B cell (primary cell): ENCODE measurements around the gene NAGLU.

ENCODE experiments used
- CTCF ChIP-seq: fragments of 200-600 bp; IDR thresholded peaks from one replicate; pipeline ENCODE4 v1.8.0; 2022; ENCODE audit warnings: antibody characterized with exemption, mild to moderate bottlenecking
- EZH2 ChIP-seq: IDR thresholded peaks from 2 replicates; pipeline ENCODE4 v1.6.1; 2012; ENCODE audit warnings: borderline replicate concordance, low read depth, mild to moderate bottlenecking, moderate library complexity, low read length; ENCODE audit not compliant: insufficient read depth, poor library complexity, severe bottlenecking

- TF ChIP-seq CTCF, result no peak
- no peak for TF ChIP-seq EZH2
These were observed 523 bp downstream of the NAGLU start for GRCh38 chr17:42536372-42537155.
